HCT116 (cell line): ENCODE results near the gene HSD17B10.

ENCODE experiments used
- SIN3A ChIP-seq: IDR thresholded peaks from 2 replicates; pipeline ENCODE4 v1.6.1; 2012; ENCODE audit warnings: low read depth
- TF ChIP-seq, protein P1 (sequence below): IDR thresholded peaks from 2 replicates; pipeline ENCODE4 v1.6.1; 2012

- TF ChIP-seq SIN3A, result no peak
- TF ChIP-seq, protein P1, sequence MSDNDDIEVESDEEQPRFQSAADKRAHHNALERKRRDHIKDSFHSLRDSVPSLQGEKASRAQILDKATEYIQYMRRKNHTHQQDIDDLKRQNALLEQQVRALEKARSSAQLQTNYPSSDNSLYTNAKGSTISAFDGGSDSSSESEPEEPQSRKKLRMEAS, result no peak
Measured at GRCh38 chrX:53383376-53384076, 50.6 kb downstream of the HSD17B10 start.
